ENCODE measurements around the gene RXRA.

DNA sequence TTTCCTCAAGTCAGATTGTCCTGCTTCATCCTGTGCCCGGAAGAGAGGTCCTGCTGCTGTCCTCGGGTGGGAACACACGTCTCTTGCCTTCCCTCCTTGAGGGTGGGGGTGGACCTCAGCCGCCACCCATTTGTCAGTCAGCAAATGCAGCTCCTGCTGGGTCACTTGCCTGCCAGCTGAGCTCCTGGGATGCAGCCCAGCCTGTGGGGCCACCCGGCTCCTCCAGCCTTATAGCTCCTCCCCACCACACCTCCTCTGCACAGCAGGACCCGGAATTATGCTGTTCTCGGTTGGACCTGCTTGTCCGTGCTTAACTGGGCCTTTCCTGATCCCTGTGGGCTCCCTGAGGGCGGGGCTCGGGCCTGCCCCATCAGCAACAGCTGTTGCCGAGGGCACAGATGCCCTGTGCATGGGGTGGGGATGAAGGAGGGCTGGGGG, 52.7 kb downstream of the RXRA start:
- TF ChIP-seq, protein P1, sequence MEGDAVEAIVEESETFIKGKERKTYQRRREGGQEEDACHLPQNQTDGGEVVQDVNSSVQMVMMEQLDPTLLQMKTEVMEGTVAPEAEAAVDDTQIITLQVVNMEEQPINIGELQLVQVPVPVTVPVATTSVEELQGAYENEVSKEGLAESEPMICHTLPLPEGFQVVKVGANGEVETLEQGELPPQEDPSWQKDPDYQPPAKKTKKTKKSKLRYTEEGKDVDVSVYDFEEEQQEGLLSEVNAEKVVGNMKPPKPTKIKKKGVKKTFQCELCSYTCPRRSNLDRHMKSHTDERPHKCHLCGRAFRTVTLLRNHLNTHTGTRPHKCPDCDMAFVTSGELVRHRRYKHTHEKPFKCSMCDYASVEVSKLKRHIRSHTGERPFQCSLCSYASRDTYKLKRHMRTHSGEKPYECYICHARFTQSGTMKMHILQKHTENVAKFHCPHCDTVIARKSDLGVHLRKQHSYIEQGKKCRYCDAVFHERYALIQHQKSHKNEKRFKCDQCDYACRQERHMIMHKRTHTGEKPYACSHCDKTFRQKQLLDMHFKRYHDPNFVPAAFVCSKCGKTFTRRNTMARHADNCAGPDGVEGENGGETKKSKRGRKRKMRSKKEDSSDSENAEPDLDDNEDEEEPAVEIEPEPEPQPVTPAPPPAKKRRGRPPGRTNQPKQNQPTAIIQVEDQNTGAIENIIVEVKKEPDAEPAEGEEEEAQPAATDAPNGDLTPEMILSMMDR (IDR thresholded peaks at IDR 0.05), result no peak
- TF ChIP-seq POLR2AphosphoS5 (IDR thresholded peaks at IDR 0.05), result peak; percentile 37 to 78
- TF ChIP-seq POLR2A (IDR thresholded peaks at IDR 0.05), result peak in 1 of 4 donors; percentile 9

All from upper lobe of left lung (tissue), 4 donors.